OCI-LY3 (cell line): ENCODE results near the gene ASTN2.

Experiments
- CTCF ChIP-seq: fragments of 200-600, 300-600 bp; sonication (generic); IDR thresholded peaks from 2 replicates; pipeline ENCODE4 v1.5.1; 2014; ENCODE audit warnings: antibody characterized with exemption, low read length, low read depth
- EZH2phosphoT487 ChIP-seq: fragments of 200-600 bp; shearing (Covaris generic); IDR thresholded peaks from 2 replicates; pipeline ENCODE4 v1.6.1; 2018; ENCODE audit warnings: antibody characterized with exemption, mixed run types, low read depth

GRCh38 chr9:116555556-116556155, 859.2 kb downstream of the ASTN2 start:
- TF ChIP-seq CTCF (no peak), EZH2phosphoT487 (no peak)
